HL-60 (cell line): ENCODE results near the gene EIF1.

Experiments used
- CTCF ChIP-seq: IDR thresholded peaks from one replicate; pipeline ENCODE4 v1.5.1; 2011; ENCODE audit warnings: low read length, control low read depth, inconsistent platforms; ENCODE audit not compliant: insufficient read depth
- GABPA ChIP-seq: IDR thresholded peaks from 2 replicates; pipeline ENCODE4 v1.6.1; 2012; ENCODE audit warnings: low read depth
- POLR2AphosphoS5 ChIP-seq: IDR thresholded peaks from 2 replicates; pipeline ENCODE4 v1.6.1; 2012; ENCODE audit warnings: low read depth
- REST ChIP-seq: IDR thresholded peaks from 2 replicates; pipeline ENCODE4 v1.6.1; 2012; ENCODE audit warnings: low read depth; ENCODE audit not compliant: insufficient replicate concordance

DNA sequence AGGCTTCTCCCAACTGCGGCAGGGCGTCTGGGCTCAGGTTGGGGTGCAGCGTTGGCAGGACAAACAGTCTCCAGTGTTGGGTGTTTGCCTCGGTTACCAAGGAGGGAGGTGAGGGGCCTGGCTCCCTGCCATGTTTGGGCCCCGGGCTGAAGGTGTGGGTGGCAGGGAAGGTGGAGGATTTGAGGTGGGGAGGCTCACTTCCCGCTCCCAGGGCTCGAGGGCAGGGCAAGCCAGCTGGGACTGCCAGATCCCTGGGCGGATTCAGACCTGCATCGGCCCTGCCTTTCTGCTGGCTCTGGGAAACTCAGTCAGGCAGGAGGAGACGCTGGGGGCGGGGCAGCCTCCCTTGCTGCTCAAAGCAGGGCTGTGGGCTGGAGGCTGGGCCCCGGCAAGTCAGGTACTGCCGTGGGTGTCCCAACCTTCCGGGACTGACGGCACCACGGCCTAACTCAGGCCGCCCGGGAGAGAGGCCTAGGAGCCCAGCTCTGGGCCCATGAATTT is 33.0 kb upstream of the EIF1 start:
- TF ChIP-seq CTCF (no peak), GABPA (no peak), REST (no peak), POLR2AphosphoS5 (no peak)
